GM23338 (cell line): ENCODE measurements around the gene GFOD1.

Source experiments
- POLR2AphosphoS5 ChIP-seq: IDR thresholded peaks from 2 replicates; pipeline ENCODE4 v1.6.1; 2016; ENCODE audit warnings: antibody characterized with exemption, low read depth
- ZNF114 ChIP-seq: fragments of 250-450 bp; sonication (Bioruptor Pico); IDR thresholded peaks from 2 replicates; pipeline ENCODE4 v1.5.0; 2020; ENCODE audit warnings: mild to moderate bottlenecking, moderate library complexity
- TF ChIP-seq, protein P1 (sequence below), 2 experiments: fragments of 200-600 bp in 1 of 2; sonication (generic) in 1 of 2; conservative IDR thresholded peaks; 2 replicates each; pipeline versions ENCODE4 v1.5.1 to v1.6.1; 2016 to 2017; ENCODE audit warnings: antibody characterized with exemption in 2 of 2, low read depth in 2 of 2, mild to moderate bottlenecking in 2 of 2, moderate library complexity in 1 of 2

DNA sequence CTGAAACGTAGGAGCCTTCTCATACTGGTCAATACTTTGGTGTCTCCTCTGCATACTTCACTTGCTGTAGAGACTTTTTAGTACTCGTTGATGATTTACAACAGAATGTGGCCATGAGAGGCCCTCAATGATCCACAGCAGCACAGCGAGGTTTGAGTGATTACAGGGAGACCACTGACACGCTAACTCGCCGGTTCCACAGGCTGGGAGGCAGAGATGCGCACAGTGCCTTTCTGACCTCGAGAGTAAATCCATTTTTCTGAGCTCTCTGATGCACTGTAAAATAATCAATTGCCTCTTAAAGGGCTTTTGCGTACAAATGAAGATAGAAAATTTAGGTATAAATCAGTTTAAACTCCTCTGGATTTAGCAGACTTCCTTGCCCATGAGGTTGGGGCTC, 102.9 kb downstream of the GFOD1 start:
- TF ChIP-seq, protein P1, sequence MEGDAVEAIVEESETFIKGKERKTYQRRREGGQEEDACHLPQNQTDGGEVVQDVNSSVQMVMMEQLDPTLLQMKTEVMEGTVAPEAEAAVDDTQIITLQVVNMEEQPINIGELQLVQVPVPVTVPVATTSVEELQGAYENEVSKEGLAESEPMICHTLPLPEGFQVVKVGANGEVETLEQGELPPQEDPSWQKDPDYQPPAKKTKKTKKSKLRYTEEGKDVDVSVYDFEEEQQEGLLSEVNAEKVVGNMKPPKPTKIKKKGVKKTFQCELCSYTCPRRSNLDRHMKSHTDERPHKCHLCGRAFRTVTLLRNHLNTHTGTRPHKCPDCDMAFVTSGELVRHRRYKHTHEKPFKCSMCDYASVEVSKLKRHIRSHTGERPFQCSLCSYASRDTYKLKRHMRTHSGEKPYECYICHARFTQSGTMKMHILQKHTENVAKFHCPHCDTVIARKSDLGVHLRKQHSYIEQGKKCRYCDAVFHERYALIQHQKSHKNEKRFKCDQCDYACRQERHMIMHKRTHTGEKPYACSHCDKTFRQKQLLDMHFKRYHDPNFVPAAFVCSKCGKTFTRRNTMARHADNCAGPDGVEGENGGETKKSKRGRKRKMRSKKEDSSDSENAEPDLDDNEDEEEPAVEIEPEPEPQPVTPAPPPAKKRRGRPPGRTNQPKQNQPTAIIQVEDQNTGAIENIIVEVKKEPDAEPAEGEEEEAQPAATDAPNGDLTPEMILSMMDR (conservative IDR thresholded peaks at IDR 0.05; ENCODE audit: low read depth in 2 of 2): no peak
- TF ChIP-seq POLR2AphosphoS5: no peak
- no peak for TF ChIP-seq ZNF114 (CRISPR knock-in tag)
